Measurements from ENCODE around the gene TNFAIP8L2. TPM values are rescaled to one million over a fixed set of nuclear protein-coding genes. Genes with fewer than 3 reads are reported as not detected.
A peak's percentile ranks its signal among the peaks of the same experiment; 100 is the strongest.

Gene TNFAIP8L2
- total and polyA plus RNA-seq, 8 donors, result 2.0 to 19.4 (median 6.8) TPM; not detected in 2

DNA sequence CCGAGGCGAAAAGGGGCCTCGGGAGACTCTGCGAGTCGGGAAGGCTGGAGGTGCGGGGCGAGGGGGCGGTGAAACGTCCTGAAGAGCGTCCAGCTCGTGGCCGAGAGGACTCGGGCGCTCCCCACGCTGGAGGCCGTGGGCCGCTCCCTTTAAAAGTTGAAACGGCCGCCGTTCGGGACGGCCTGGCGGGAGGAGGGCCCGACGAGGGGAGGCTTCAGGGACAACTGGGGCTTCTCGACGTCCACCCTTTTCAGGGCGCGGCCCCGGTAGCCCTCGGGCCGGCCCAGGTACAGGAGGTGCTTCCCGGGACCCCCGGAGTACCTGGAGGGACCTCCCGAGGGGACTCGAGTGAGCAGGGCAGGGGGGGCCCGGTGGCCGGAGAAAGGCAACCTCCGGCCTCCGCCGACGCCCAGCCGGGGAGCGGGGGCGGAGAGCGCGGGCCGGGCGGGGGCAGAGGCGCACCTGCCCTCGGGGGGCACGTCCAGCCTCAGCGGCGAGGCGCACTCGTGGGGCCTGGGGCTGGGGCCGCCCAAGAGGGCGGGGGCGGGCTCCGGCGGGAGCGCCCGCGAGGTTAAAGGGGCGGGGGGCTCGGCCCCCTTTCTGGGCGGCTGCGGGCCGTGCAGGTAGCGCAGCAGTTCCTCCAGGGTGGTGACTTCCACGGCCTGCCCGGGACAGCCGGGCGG lies 24.0 kb upstream of the TNFAIP8L2 start:
- 25 to 52% (median 39%) methylated on average over 23 to 74 of the region's 74 CpGs for WGBS, 5 donors
- Histone ChIP-seq H3K9me3 (no peaks in the 10 kb centered on the region), H3K27me3 (peaks cover 0 to 27% (median 22%) of the 10 kb centered on the region in 3 donors), H3K36me3 (peaks cover 0 to 31% (median 11%) of the 10 kb centered on the region in 4 donors), H3K27ac (peak overlapping the region in 3 of 5 donors; percentile 14 to 81 (median 64)), H3K4me3 (peak overlapping the region; percentile 36 to 47 (median 46)), H3K4me1 (peaks cover 14 to 26% (median 24%) of the 10 kb centered on the region in 4 donors)
- TF ChIP-seq, protein P1, sequence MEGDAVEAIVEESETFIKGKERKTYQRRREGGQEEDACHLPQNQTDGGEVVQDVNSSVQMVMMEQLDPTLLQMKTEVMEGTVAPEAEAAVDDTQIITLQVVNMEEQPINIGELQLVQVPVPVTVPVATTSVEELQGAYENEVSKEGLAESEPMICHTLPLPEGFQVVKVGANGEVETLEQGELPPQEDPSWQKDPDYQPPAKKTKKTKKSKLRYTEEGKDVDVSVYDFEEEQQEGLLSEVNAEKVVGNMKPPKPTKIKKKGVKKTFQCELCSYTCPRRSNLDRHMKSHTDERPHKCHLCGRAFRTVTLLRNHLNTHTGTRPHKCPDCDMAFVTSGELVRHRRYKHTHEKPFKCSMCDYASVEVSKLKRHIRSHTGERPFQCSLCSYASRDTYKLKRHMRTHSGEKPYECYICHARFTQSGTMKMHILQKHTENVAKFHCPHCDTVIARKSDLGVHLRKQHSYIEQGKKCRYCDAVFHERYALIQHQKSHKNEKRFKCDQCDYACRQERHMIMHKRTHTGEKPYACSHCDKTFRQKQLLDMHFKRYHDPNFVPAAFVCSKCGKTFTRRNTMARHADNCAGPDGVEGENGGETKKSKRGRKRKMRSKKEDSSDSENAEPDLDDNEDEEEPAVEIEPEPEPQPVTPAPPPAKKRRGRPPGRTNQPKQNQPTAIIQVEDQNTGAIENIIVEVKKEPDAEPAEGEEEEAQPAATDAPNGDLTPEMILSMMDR (IDR thresholded peaks at IDR 0.05), result no peak
- no peak for TF ChIP-seq EP300 (IDR thresholded peaks at IDR 0.05)
- TF ChIP-seq POLR2AphosphoS5 (IDR thresholded peaks at IDR 0.05), result no peak
- TF ChIP-seq POLR2A (IDR thresholded peaks at IDR 0.05), result no peak
- DNase-seq, result no peak
- intact Hi-C loops (cut with DNase I; ENCODE audit: low total_unique reads), result no loop called here

DNA sequence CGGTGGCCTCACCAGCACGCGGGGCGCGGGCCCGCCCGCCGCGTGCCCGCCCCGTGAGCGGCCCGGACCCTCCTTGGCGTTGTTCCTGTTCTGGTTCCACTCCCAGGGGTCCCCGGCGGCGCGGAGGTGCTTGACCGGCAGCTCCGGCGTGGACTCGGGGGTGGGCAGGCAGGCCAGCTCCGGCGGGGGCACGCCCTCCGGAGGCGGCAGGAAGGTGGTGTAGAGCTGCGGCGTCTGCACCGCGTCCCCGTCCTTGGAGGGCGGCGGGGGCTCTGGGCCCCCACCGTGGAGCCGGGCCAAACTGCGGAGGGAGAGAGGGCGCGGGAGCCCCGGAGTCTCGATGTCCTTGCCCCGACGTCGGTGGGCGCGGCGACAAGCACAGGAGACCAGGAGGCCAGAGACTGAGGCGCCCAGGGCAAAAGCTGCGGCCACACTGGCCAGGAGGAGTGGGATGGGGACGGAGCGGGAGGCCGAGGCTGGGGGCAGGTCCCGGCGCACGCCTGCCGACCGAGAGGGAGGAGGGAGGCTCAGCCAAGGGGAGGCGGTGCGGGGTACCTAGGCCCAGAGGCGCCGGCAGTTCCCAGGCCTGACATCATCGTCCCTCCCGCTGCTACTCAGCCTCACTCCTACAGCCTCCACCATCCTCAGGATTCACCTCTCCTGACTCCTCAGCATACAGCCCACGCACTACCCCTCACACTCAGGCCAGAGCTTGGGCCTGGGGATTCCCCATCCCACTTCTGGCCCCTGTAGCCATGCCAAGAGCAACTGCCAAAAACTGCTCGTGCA lies 23.2 kb upstream of the TNFAIP8L2 start:
- H3K4me3 ChIP-seq, result peak overlapping the region; percentile 36 to 47 (median 46)
- no peaks in the 10 kb centered on the region for H3K9me3 ChIP-seq
- H3K27ac ChIP-seq, result no peak overlapping the region
- H3K27me3 ChIP-seq, result peaks cover 0 to 27% (median 22%) of the 10 kb centered on the region in 3 donors
- intact Hi-C loops (cut with DNase I; ENCODE audit: low total_unique reads), result no loop called here
- peak in 1 of 2 donors; percentile 61 for DNase-seq
- 49 to 78% (median 69%) methylated on average over 9 to 65 of the region's 65 CpGs for WGBS, 5 donors
- peaks cover 14 to 26% (median 24%) of the 10 kb centered on the region in 4 donors for H3K4me1 ChIP-seq
- peaks cover 0 to 34% (median 12%) of the 10 kb centered on the region in 4 donors for H3K36me3 ChIP-seq
- TF ChIP-seq POLR2AphosphoS5 (IDR thresholded peaks at IDR 0.05), result no peak
- no peak for TF ChIP-seq EP300 (IDR thresholded peaks at IDR 0.05)
- TF ChIP-seq, protein P1 (IDR thresholded peaks at IDR 0.05), result no peak
- no peak for TF ChIP-seq POLR2A (IDR thresholded peaks at IDR 0.05)

DNA sequence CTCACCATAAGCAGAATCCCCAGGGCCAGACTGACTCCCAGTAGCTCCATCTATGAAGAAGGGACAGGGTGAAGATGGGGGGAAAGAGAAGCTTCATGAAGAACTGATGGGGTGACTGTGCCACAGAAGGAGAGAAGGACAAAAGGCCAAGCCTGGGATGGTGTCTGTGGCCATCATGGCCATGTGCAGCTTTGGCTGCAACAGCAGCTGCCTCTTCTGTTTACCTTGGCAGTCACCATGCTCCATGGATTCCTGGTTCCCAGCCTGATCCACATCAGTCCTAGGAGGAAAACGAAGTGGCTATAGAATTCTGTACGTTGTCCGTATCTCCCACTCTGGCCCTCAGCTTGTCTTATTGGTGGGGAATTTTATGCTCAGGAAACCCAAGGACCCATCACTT lies 22.1 kb upstream of the TNFAIP8L2 start:
- 58 to 83% (median 72%) methylated on average over 3 of the region's 3 CpGs for WGBS, 5 donors
- no peak for DNase-seq
- Histone ChIP-seq H3K36me3 (peaks cover 0 to 40% (median 15%) of the 10 kb centered on the region in 4 donors), H3K4me1 (peaks cover 14 to 26% (median 24%) of the 10 kb centered on the region in 4 donors), H3K9me3 (no peaks in the 10 kb centered on the region), H3K27me3 (peaks cover 0 to 27% (median 22%) of the 10 kb centered on the region in 3 donors), H3K4me3 (no peak overlapping the region), H3K27ac (no peak overlapping the region)
- TF ChIP-seq, protein P1 (IDR thresholded peaks at IDR 0.05), result no peak
- no peak for TF ChIP-seq POLR2A (IDR thresholded peaks at IDR 0.05)
- no peak for TF ChIP-seq EP300 (IDR thresholded peaks at IDR 0.05)
- no peak for TF ChIP-seq POLR2AphosphoS5 (IDR thresholded peaks at IDR 0.05)
- intact Hi-C loops (cut with DNase I; ENCODE audit: low total_unique reads), result no loop called here

DNA sequence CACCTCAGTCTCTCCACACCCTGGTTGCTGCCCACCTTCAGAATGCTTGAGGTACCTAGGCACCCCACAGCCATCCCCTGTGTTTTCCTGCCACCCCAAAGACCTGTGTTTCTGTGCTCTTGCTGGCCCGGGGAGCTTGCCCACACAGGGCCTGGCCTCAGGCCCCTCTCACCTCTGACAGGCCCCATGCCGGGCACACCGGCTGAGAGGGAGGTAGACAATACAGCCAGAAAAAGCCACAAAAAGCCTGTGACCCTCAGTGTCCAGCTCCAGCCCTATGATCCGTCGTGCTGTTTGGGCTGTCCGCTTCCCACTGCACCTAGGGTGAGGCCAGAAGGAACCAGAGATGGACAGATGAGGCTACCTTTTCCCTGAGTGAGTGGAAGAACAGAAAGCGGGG lies 21.5 kb upstream of the TNFAIP8L2 start:
- no peaks in the 10 kb centered on the region for H3K9me3 ChIP-seq
- no peak overlapping the region for H3K4me3 ChIP-seq
- peaks cover 0 to 27% (median 22%) of the 10 kb centered on the region in 3 donors for H3K27me3 ChIP-seq
- 88 to 96% (median 96%) methylated on average over 7 of the region's 7 CpGs for WGBS, 5 donors
- TF ChIP-seq EP300 (IDR thresholded peaks at IDR 0.05) (no peak), POLR2AphosphoS5 (IDR thresholded peaks at IDR 0.05) (no peak), POLR2A (IDR thresholded peaks at IDR 0.05) (no peak)
- TF ChIP-seq, protein P1 (IDR thresholded peaks at IDR 0.05), result no peak
- intact Hi-C loops (cut with DNase I; ENCODE audit: low total_unique reads), result no loop called here
- no peak overlapping the region for H3K27ac ChIP-seq
- H3K4me1 ChIP-seq, result peaks cover 14 to 26% (median 24%) of the 10 kb centered on the region in 4 donors
- DNase-seq, result no peak
- H3K36me3 ChIP-seq, result peaks cover 0 to 40% (median 18%) of the 10 kb centered on the region in 4 donors

Measured in stomach (tissue), 9 donors.